HuH-7 (cell line): ENCODE results near the gene CYP4F11.
"Not testable (repeated sequence)": the region's sequence is repeated elsewhere in the genome, so short reads cannot be mapped to it uniquely, and the experiment has no call there.

Source experiments
- DNase-seq: peaks from one replicate; pipeline ENCODE4 v3.0.0; 2011; ENCODE audit warnings: low spot score

The CYP4F11 gene

GRCh38 chr19:15922021-15922420 lies 12.3 kb downstream of the CYP4F11 start:
- no peak for DNase-seq

- DNase-seq: no peak
These were observed 15.1 kb downstream of the CYP4F11 start for GRCh38 chr19:15919243-15919642.

- no peak for DNase-seq
These were observed 19.2 kb downstream of the CYP4F11 start for GRCh38 chr19:15915109-15915508.

GRCh38 chr19:15913830-15914229 lies 20.5 kb downstream of the CYP4F11 start:
- no peak for DNase-seq

GRCh38 chr19:15913384-15913783 lies 20.9 kb downstream of the CYP4F11 start:
- no peak for DNase-seq

- no peak for DNase-seq
These were observed 22.6 kb downstream of the CYP4F11 start for GRCh38 chr19:15911599-15912235.

GRCh38 chr19:15905026-15905425 lies 29.3 kb downstream of the CYP4F11 start:
- DNase-seq: no peak

GRCh38 chr19:15902898-15903297 lies 31.4 kb downstream of the CYP4F11 start:
- not testable (repeated sequence) for DNase-seq

GRCh38 chr19:15902254-15902653 lies 32.1 kb downstream of the CYP4F11 start:
- no peak for DNase-seq

- DNase-seq: no peak
These were observed 33.8 kb downstream of the CYP4F11 start for GRCh38 chr19:15900504-15900903.

GRCh38 chr19:15900032-15900431 lies 34.3 kb downstream of the CYP4F11 start:
- not testable (repeated sequence) for DNase-seq

GRCh38 chr19:15899561-15899960 lies 34.8 kb downstream of the CYP4F11 start:
- not testable (repeated sequence) for DNase-seq

GRCh38 chr19:15897738-15898276 lies 36.5 kb downstream of the CYP4F11 start, which contains the start of gene CYP4F2:
TSS of gene CYP4F2 (minus strand) at chr19:15898074. CDS start at chr19:15897611, 463 bp downstream.
- no peak for DNase-seq

GRCh38 chr19:15897026-15897737 lies 37.1 kb downstream of the CYP4F11 start:
- no peak for DNase-seq

- DNase-seq: no peak
These were observed 38.4 kb downstream of the CYP4F11 start for GRCh38 chr19:15895876-15896430.

GRCh38 chr19:15894359-15894758 lies 40.0 kb downstream of the CYP4F11 start:
- DNase-seq: no peak

GRCh38 chr19:15893477-15893876 lies 40.9 kb downstream of the CYP4F11 start:
- no peak for DNase-seq

GRCh38 chr19:15892012-15892411 lies 42.3 kb downstream of the CYP4F11 start:
- no peak for DNase-seq

- no peak for DNase-seq
These were observed 42.9 kb downstream of the CYP4F11 start for GRCh38 chr19:15891434-15891833.

- DNase-seq: not testable (repeated sequence)
These were observed 45.0 kb downstream of the CYP4F11 start for GRCh38 chr19:15889339-15889738.

GRCh38 chr19:15885919-15886318 lies 48.4 kb downstream of the CYP4F11 start:
- DNase-seq: no peak

- no peak for DNase-seq
These were observed 49.2 kb downstream of the CYP4F11 start for GRCh38 chr19:15885167-15885566.

- not testable (repeated sequence) for DNase-seq
These were observed 51.0 kb downstream of the CYP4F11 start for GRCh38 chr19:15883329-15883728.
